OCI-LY1 (cell line): ENCODE results near the gene CA12.

Source experiments
- H2AFZ ChIP-seq: fragments of 200-600 bp; sonication (generic), shearing (Covaris generic); 2 replicates; pipeline ENCODE4 v1.6.0; 2014; ENCODE audit warnings: antibody characterized with exemption, mild to moderate bottlenecking, low read length
- H3F3A ChIP-seq: fragments of 200-600 bp; sonication (generic), shearing (Covaris generic); 2 replicates; pipeline ENCODE4 v1.6.0; 2014; ENCODE audit warnings: mild to moderate bottlenecking, antibody characterized with exemption, low read length, moderate library complexity; ENCODE audit not compliant: insufficient read depth
- H3K27ac ChIP-seq: fragments of 200-600 bp; sonication (generic); 2 replicates; pipeline ENCODE4 v1.5.1; 2014; ENCODE audit warnings: low read length, mixed run types, mild to moderate bottlenecking, low read depth; ENCODE audit not compliant: poor library complexity, severe bottlenecking
- H3K27me3 ChIP-seq: fragments of 200-600 bp; sonication (generic); 2 replicates; pipeline ENCODE4 v1.6.0; 2014; ENCODE audit warnings: antibody characterized with exemption, mild to moderate bottlenecking, low read length, moderate library complexity; ENCODE audit not compliant: insufficient read depth
- H3K36me3 ChIP-seq: fragments of 200-600 bp; sonication (generic); 2 replicates; pipeline ENCODE4 v1.6.1; 2014; ENCODE audit warnings: mild to moderate bottlenecking, antibody characterized with exemption, low read length, moderate library complexity, mixed read lengths; ENCODE audit not compliant: insufficient read depth
- H3K4me1 ChIP-seq: fragments of 200-600 bp; sonication (generic); 2 replicates; pipeline ENCODE4 v1.5.1; 2014; ENCODE audit warnings: mild to moderate bottlenecking, low read length, moderate library complexity; ENCODE audit not compliant: insufficient read depth, severe bottlenecking
- H3K4me2 ChIP-seq: fragments of 200-600 bp; sonication (generic), shearing (Covaris generic); 2 replicates; pipeline ENCODE4 v1.6.1; 2014; ENCODE audit warnings: low read length
- H3K4me3 ChIP-seq: fragments of 200-600 bp; sonication (generic); 2 replicates; pipeline ENCODE4 v1.5.1; 2014; ENCODE audit warnings: low read length, low read depth, mild to moderate bottlenecking, mixed read lengths; ENCODE audit not compliant: poor library complexity, severe bottlenecking
- H3K79me2 ChIP-seq: fragments of 200-600 bp; shearing (Covaris generic); 2 replicates; pipeline ENCODE4 v1.6.1; 2016; ENCODE audit warnings: mixed run types, low read length, mixed read lengths; ENCODE audit not compliant: insufficient read depth
- H3K9ac ChIP-seq: fragments of 200-600 bp; sonication (generic), shearing (Covaris generic); 2 replicates; pipeline ENCODE4 v1.6.1; 2014; ENCODE audit warnings: mild to moderate bottlenecking, low read length, mixed read lengths
- H3K9me2 ChIP-seq: fragments of 200-600 bp; sonication (generic), shearing (Covaris generic); 2 replicates; pipeline ENCODE4 v1.6.1; 2014; ENCODE audit warnings: low read depth, mild to moderate bottlenecking, low read length, mixed read lengths
- H3K9me3 ChIP-seq: fragments of 200-600 bp; shearing (Covaris generic); 2 replicates; pipeline ENCODE4 v1.6.1; 2014; ENCODE audit warnings: low read length, mixed read lengths
- H4K20me1 ChIP-seq: fragments of 200-600 bp; sonication (generic), shearing (Covaris generic); 2 replicates; pipeline ENCODE4 v1.6.0; 2016; ENCODE audit warnings: mild to moderate bottlenecking, low read length; ENCODE audit not compliant: insufficient read depth
- CTCF ChIP-seq: fragments of 200-600 bp; sonication (generic), shearing (Covaris generic); IDR thresholded peaks from 2 replicates; pipeline ENCODE4 v1.5.1; 2017; ENCODE audit warnings: mild to moderate bottlenecking, antibody characterized with exemption, low read length, moderate library complexity, mixed read lengths
- EZH2 ChIP-seq: fragments of 200-600 bp; sonication (generic), shearing (Covaris generic); IDR thresholded peaks from 2 replicates; pipeline ENCODE4 v1.8.0; 2017; ENCODE audit warnings: borderline replicate concordance, mixed run types, mild to moderate bottlenecking, antibody characterized with exemption, low read length, moderate library complexity, mixed read lengths

The CA12 gene

GRCh38 chr15:63362196-63362595 is 19.4 kb downstream of the CA12 start:
- Histone ChIP-seq H3K36me3 (no peaks in the 10 kb centered on the region), H3K9ac (no peak overlapping the region), H4K20me1 (no peaks in the 10 kb centered on the region), H3K79me2 (no peaks in the 10 kb centered on the region), H3K27ac (no peak overlapping the region), H3K4me3 (no peak overlapping the region), H3K4me1 (no peaks in the 10 kb centered on the region), H3K9me2 (no peaks in the 10 kb centered on the region), H3K9me3 (no peaks in the 10 kb centered on the region), H3K27me3 (no peaks in the 10 kb centered on the region), H2AFZ (no peak overlapping the region), H3F3A (no peaks in the 10 kb centered on the region), H3K4me2 (no peak overlapping the region)
- TF ChIP-seq EZH2 = no peak

DNA sequence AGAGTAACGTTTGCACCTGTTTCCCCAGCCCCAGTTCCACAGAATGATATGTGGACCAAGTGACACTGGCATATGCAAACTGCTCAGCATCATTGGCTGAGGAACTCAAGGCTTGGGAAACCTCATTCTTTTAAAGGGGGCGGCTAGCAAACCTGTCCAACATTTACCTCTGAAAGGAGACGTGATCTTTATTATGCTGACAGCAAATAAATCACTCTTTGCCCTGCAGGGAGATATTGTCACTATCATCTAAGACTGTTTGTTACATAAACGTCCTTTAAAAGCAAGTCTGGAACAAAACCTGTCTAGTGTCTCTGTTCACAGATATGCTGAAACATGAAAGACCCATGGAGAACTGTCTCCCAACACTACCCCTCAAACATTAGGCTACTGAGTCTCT is 21.5 kb downstream of the CA12 start:
- H3K9ac ChIP-seq = no peak overlapping the region
- no peaks in the 10 kb centered on the region for H4K20me1 ChIP-seq
- no peak overlapping the region for H3K27ac ChIP-seq
- H3F3A ChIP-seq = no peaks in the 10 kb centered on the region
- no peaks in the 10 kb centered on the region for H3K36me3 ChIP-seq
- no peaks in the 10 kb centered on the region for H3K9me3 ChIP-seq
- no peak overlapping the region for H3K4me2 ChIP-seq
- no peak overlapping the region for H2AFZ ChIP-seq
- no peak overlapping the region for H3K4me3 ChIP-seq
- H3K27me3 ChIP-seq = no peaks in the 10 kb centered on the region
- H3K79me2 ChIP-seq = no peaks in the 10 kb centered on the region
- TF ChIP-seq CTCF (no peak), EZH2 (no peak)
- H3K9me2 ChIP-seq = no peaks in the 10 kb centered on the region
- no peaks in the 10 kb centered on the region for H3K4me1 ChIP-seq

DNA sequence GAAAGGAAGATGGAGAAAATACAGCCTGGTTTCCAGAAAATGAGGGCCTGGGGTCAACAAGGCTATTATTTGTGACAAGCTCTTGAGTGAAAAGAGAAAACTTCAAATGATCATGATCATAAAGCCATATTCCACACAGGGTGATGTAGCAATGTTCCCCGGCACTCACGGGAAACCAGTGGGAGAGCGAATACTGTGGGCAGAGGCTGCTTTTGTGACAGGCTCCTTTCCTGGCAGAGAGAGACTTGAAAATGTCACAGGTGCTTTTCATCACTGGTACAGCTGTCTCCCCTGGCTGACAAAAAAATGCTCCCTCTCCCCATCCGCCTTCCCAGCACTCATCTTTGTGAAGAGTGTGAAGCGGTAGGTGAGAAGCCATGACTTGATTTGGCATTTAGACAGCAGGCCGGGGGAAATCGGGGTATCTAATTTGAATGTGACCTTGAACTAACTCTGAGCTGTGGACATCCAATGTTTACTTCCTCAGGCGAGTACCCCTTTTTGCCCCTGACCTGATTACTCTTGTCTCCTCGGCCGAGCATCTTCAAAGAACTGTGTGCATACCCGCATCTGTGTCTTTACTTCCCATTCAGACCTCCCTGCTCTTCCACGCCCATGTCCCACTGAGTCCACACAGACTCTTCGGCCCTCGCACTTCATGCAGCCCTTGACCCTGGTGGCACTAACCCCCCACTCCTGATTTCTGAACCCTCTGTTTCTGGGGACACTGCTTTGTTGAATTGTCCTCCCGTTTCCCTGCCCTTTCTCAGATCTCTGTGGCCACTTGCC is 23.2 kb downstream of the CA12 start:
- Histone ChIP-seq H3K79me2 (no peaks in the 10 kb centered on the region), H3K27me3 (no peaks in the 10 kb centered on the region), H3K9me2 (no peaks in the 10 kb centered on the region), H3K4me3 (no peak overlapping the region), H3K36me3 (no peaks in the 10 kb centered on the region), H4K20me1 (no peaks in the 10 kb centered on the region), H2AFZ (no peak overlapping the region), H3F3A (no peaks in the 10 kb centered on the region), H3K9ac (no peak overlapping the region), H3K4me1 (no peaks in the 10 kb centered on the region), H3K4me2 (no peak overlapping the region), H3K27ac (no peak overlapping the region), H3K9me3 (no peaks in the 10 kb centered on the region)
- TF ChIP-seq EZH2 (no peak), CTCF (no peak)

- no peaks in the 10 kb centered on the region for H3K27me3 ChIP-seq
- H3K9me3 ChIP-seq = no peaks in the 10 kb centered on the region
- TF ChIP-seq CTCF = no peak
- TF ChIP-seq EZH2 = no peak
- no peaks in the 10 kb centered on the region for H4K20me1 ChIP-seq
- no peak overlapping the region for H3K4me2 ChIP-seq
- no peaks in the 10 kb centered on the region for H3K4me1 ChIP-seq
- H3K4me3 ChIP-seq = no peak overlapping the region
- H2AFZ ChIP-seq = no peak overlapping the region
- no peaks in the 10 kb centered on the region for H3K9me2 ChIP-seq
- no peak overlapping the region for H3K27ac ChIP-seq
- no peaks in the 10 kb centered on the region for H3K79me2 ChIP-seq
- H3K36me3 ChIP-seq = no peaks in the 10 kb centered on the region
- H3F3A ChIP-seq = no peaks in the 10 kb centered on the region
- H3K9ac ChIP-seq = no peak overlapping the region
Observed at GRCh38 chr15:63357731-63358130, 23.9 kb downstream of the CA12 start.
